ENCODE measurements around the gene IER3.

- TF ChIP-seq, protein P1, sequence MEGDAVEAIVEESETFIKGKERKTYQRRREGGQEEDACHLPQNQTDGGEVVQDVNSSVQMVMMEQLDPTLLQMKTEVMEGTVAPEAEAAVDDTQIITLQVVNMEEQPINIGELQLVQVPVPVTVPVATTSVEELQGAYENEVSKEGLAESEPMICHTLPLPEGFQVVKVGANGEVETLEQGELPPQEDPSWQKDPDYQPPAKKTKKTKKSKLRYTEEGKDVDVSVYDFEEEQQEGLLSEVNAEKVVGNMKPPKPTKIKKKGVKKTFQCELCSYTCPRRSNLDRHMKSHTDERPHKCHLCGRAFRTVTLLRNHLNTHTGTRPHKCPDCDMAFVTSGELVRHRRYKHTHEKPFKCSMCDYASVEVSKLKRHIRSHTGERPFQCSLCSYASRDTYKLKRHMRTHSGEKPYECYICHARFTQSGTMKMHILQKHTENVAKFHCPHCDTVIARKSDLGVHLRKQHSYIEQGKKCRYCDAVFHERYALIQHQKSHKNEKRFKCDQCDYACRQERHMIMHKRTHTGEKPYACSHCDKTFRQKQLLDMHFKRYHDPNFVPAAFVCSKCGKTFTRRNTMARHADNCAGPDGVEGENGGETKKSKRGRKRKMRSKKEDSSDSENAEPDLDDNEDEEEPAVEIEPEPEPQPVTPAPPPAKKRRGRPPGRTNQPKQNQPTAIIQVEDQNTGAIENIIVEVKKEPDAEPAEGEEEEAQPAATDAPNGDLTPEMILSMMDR (IDR thresholded peaks at IDR 0.05; ENCODE audit: insufficient read depth, low read length), result peak; percentile 79
- peak; percentile 13; the same call in 1 of the 2 replicates for TF ChIP-seq POLR2AphosphoS5 (IDR thresholded peaks at IDR 0.05; ENCODE audit: low read depth)
Measured at GRCh38 chr6:30722280-30723112, 21.9 kb downstream of the IER3 start.

All from HL-60 (cell line).